KBM-7 (cell line): Measurements from ENCODE around the gene STIL.
"Not testable (repeated sequence)": the region's sequence is repeated elsewhere in the genome, so short reads cannot be mapped to it uniquely, and the experiment has no call there.

Source experiments
- DNase-seq: peaks from one replicate; pipeline ENCODE4 v3.0.0-alpha.2; 2015
- in situ Hi-C: fragments of 300-500 bp; cut with MboI; formaldehyde crosslinking; loops from 2 replicates; pipeline ENCODE4 v1.14.3; 2020; ENCODE audit warnings: low sequenced_read_pairs, low pct_unique_long_range_greater_than_20kb, mixed read lengths

Gene STIL

GRCh38 chr1:47205918-47206317, 108.0 kb downstream of the STIL start:
- in situ Hi-C loops: no loop called here
- DNase-seq: no peak

- DNase-seq, in situ Hi-C loops: not testable (repeated sequence)
Measured at GRCh38 chr1:47203504-47203903, 110.4 kb downstream of the STIL start.

- in situ Hi-C loops: no loop called here
- DNase-seq: no peak
Measured at GRCh38 chr1:47201179-47201578, 112.8 kb downstream of the STIL start.
